Activated naive CD4-positive, alpha-beta T cell treated with anti-CD3 and anti-CD28 coated beads, Interleukin-2, amount 50 U/mL, for 16 hours (primary cell): ENCODE results near the gene PCNX1.
"Not testable (repeated sequence)": the region's sequence is repeated elsewhere in the genome, so short reads cannot be mapped to it uniquely, and the experiment has no call there.

Experiments used
- DNase-seq: peaks from one replicate; pipeline ENCODE4 v3.0.0-alpha.2; 2020

PCNX1 gene

DNA sequence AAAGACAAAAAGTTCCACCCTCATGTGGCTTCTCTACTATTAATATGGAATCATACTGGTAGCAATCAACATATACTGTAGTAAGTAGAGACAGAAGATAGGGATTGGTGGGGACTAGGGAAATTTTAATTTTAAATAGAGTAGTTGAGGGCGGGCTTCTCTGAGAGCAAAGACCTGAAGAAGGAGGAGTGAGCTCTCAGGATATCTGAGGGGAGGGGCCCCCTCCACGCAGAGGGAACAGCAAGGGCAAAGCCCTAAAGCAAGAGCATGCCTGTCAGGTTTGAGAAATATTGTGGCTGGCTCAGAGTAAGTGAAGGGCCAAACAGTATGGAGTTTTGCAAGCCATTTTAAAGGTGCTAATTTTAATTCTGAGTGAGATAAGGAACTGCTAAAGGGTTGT lies 64.3 kb downstream of the PCNX1 start:
- DNase-seq: no peak

DNA sequence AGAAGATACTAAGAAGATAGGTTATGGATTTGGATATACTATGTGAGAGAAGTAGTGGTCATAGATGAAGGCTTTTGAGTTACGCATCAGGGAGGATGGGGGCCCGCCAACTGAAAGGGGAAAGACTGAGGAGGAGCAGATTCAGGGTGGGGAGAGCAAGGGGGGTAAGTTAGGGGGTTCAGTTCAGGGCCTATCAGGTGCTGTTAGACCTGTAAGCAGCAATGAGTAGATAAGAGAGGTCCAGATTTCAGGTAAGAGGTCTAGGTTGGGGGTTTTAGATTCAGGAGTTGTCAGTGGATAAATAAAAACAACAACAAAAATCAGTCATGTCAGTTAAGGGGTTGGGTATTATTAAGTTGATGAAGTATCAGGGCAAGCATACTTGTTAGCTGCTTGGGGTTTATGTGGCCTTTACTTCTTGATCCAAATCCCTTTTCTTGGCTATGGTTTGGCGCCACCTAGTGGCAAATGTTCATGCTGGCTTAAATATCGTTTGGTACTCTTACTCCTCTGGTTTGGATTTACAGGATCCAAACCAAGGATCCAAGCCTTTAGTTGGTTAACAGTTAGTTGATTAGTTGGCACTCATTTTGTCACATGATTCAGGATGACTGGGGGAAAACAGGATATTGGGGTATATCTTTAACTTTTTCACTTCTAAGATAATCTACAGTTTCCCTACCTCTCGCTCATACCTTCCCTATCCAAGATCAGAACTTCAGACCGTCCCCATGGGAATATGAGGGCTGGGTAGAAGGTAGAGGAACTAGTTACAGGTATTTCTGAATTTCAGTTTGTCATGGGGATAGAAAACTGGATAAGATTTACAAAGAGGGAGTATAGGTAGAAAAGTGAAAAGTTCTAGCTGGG lies 65.1 kb downstream of the PCNX1 start:
- DNase-seq: peak; percentile 78

DNA sequence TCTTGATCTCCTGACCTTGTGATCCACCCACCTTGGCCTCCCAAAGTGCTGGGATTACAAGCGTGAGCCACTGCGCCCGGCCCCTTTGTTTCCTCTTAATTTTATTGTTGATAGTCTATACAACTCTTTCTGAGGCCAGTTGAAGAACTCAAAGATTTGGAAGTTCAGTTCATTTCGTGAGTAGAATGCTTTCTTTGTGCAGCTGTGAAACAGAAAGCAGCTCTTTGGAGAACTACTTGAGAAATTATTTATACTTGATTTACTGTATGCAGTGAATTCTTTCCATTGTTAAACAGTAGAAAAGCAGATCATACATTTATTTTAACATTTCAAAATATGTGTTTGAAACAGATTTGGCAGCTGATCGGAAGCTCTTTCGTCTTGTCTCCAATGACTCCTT lies 69.3 kb downstream of the PCNX1 start:
- DNase-seq: no peak

DNA sequence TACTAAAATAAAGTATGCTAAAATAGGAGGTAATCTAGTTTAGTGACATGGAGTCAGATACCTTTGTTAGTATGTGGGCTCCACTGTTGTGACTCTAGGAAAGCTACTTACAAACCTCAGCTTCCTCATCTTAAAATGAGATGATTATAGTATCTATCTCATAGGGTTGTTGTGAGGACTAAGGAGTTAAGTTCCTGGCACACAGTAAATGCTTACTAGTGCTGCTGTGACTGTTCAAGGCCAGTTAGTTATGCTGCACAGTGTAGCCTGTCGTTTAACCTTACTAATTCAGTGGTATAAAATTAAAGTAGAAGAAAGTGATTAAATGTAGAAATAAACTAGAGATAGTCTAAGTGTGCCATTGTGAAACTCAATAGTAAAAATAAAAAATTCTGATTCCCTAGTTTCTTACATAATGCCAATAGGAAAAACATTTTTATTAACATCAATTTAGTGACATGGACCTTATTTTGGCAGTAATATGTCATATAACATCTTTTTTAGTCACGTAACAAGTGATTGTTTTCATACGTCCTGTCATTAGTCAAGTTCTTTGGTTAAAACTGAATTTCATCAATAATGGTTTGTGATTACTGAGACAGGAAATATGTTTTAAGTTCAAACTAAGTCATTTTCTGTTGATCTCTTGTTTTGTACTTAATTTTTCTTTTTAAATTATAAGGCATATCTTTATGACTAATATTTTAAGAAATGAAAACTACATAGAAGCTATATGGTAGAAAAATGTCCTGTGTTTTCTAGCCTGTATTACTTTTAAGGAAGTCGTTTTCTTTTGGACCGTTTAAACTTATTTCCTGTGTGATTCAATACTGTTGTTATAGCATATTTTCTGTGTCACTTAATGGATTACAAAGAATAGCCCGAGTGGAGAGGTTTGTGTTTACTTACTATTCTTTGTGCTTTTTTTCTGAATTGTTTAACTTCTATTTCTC lies 74.0 kb downstream of the PCNX1 start:
- DNase-seq: no peak

DNA sequence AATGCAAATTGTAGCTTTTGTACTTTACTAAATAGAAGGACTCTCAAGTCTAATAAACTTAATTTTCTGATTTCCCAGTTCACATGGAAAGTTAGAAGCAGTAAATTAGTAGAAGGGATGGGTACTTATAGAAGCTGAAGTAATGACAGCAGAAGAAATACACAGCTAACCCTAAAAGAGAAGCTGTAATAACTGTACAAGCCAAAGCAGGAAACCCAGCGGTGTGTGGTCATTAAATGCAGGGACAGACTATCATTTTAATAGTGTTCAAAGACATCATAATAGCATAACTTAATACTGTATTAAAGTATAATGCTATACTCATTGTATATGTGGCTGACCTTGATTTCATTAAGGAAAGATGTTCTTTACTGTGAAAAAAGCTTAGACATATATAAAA lies 74.9 kb downstream of the PCNX1 start:
- no peak for DNase-seq

DNA sequence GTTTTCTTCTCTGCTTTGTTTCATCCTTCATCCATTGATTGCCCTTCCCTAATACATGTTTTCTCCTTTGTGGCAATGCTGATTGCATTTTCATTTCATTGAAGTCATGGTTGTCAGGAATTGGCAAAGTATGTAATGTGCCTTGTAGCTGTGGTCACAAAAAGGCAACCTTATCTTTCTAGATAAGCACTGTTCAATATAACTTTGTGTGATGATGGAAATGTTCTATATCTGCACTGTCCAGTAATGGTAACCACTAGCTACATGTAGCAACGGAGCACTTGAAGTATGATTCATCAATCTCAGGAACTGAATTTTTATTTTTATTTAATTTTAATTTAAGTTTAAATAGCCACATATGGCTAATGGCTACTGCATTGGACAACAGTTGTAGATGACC lies 79.8 kb downstream of the PCNX1 start:
- DNase-seq: no peak

DNA sequence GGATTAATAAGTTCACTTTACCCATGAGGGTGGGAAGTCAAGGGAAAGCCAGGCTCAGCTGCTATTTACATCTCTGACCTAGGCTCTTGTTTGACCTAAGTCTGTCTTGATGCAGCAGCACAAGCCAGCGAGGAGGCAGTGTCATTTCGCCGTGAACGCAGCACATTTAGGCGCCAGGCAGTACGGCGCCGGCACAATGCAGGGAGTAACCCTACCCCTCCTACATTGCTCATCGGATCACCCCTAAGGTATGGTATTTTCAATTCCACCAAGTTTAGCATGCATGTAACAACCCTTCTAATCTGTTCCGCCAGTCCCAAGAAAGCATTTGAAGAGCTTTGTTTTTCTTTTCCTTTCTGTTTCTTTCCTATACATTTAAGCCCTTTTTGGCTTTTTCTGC lies 81.2 kb downstream of the PCNX1 start:
- no peak for DNase-seq

DNA sequence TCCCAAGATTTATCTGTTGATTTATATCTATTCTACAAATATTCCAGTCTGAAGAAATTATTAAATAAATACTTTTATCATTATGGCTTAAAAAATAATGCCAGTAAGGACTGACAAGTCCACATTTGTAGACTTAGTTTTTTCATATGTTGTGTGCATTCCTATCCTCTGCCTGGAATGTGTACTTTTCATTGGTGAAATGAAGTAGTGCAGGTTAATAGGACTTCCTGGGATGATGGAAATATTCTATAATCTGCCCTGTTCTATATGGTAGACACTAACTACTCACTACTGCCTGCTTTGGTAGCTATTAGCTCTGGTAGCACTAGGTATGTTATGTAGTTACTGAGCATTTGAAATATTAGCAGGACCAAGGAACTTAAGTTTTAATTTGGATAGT lies 86.7 kb downstream of the PCNX1 start:
- DNase-seq: no peak

DNA sequence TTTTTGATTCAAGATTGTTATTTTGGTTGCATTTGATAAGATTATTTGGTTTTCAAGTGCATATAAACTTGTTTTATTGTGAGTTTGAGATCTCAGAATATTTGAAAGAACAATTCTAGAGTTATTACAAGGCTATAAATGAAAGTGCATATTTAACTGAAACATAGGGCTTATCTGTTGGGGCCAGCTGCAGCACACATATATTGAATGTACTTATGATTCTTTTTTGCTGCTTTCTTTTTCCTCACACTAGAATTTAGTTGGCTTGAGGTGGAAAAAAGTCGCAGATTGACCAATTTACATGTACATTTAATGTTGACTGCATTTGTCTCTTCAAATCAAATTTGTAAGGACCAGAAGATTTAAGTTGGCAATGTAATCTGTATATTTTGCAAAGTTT lies 88.0 kb downstream of the PCNX1 start:
- DNase-seq: no peak

DNA sequence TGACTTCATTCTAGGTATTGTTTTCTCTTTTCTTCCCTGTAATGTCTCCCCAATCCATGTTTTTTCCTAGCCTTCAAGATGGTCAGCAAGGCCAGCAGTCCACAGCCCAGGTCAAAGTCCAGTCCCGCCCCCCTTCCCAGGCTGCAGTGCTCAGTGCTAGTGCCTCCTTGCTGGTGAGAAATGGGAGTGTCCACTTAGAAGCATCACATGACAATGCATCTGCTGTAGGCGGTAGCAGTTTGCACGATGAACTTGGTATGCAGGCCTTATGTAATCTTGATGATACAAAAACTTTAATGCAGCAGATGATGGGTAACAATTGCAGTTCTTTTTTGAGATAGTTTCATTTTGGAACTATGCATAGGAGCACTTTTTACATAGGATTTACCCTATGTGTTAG lies 88.4 kb downstream of the PCNX1 start:
- no peak for DNase-seq

DNA sequence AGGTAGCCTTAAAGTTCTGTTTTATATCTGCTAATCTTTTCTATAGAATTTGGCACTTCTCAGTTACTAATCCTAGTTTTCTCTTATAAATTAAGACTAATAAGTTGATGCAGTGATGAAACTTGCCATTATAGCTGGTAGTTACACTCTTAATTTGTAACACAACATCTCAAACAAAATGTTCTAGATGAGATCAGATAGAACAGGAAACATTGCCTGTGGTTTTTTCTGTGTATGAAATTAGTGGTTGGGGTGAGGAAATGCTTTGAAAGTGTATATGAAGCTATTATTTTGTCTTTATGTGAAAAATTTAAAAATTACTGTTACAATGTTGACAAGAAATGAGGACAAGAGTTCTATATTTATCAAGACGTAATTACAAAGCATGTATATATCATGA lies 91.9 kb downstream of the PCNX1 start:
- DNase-seq: no peak

DNA sequence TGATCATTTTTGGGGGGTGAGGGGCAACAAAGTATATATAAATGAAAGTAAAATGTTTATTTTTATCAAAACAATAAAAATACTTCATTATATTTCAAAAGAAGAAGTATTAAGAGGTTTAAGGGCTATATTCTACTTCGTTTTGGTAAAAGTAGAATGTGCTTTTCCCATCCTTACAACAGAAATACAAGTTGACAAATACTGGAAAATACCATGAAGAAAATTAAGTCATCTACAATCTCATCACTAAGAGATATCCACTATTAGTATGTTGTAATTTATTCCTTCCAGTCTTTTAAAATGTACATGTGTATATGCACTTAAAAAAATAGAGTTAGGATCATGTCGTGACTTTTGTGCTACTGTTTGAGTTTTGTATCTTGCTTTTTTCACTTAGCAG lies 92.8 kb downstream of the PCNX1 start:
- DNase-seq: no peak

DNA sequence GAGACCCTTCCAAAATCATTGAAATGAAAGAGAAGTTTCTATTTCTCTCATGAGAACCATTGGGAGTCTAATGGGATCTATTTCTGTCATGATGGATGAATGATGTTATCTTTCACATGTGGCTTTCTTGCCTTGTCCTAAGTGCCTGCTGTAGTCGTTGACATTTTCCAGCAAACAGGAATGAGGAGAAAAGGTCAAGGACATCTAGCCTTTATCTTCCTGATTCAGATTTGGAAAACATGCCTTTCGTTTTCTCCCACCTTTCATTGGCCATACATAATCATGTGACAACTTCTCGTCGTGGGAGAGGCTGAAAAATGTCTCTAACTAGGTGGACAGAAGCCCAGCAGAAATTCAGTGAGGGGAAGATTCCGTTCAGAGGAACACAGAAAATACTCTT lies 94.5 kb downstream of the PCNX1 start:
- no peak for DNase-seq

DNA sequence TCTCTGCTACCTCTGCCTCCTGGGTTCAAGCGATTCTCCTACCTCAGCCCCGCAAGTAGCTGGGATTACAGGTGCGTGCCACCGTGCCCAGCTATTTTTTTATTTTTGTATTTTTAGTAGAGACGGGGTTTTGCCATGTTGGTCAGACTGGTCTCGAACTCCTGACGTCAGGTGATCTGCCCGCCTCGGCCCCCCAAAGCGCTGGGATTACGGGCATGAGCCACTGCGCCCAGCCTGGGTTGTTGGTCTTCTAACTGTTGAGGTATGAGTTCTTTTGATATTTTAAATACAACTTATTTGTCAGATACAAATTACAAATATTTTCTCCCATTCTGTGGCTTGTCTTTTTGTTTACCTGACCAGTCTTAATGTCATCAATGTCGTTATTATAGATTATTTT lies 95.9 kb downstream of the PCNX1 start:
- DNase-seq: no peak

DNA sequence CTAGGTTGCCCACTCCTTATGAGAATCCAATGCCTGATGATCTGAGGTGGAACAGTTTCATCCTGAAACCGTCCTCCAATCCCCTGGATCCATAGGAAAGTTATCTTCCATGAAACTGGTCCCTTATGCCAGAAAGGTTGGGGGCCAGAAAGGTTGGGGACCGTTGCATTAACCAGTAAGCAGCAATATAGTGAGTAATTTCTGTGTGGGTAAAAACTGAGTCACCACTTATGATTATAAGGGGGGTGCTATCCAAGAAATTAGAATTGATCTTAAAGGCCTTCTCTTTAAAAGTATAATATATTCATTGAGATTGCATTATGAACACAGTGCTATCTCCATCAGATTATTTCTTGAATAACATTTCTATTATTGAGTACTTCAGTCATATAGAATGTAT lies 97.2 kb downstream of the PCNX1 start:
- no peak for DNase-seq

DNA sequence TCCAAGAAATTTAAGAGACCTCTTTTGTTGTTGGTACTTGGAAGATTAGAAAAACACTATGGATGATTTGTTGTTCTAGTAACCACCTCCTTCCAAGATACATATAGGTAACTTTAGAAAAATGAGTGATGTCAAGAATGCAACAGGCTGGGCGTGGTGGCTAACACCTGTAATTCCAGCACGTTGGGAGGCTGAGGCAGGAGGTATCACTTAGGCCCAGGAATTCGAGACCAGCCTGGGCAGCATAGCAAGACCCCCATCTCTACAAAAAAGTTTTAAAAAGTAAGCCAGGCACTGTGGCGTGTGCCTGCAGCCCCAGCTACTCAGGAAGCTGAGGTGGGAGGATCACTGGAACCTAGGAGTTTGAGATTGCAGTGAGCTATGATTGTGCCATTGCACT lies 97.8 kb downstream of the PCNX1 start:
- no peak for DNase-seq

DNA sequence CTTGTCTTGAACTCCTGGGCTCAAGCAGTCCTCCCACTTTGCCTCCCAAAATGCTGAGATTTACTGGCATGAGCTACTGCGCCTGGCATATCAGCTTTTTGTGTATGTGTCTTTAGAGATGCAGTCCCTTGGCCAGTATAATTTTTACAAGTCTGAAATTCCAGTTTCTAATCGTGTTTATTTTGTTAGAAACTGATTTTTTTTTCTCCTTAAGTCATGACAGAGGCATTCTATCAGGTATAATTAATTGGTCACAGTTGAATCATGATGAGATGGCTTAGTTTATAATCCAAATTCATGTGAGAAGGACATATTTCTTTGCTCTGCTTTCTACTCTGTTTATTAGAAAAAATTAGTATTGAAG lies 98.9 kb downstream of the PCNX1 start:
- DNase-seq: no peak

DNA sequence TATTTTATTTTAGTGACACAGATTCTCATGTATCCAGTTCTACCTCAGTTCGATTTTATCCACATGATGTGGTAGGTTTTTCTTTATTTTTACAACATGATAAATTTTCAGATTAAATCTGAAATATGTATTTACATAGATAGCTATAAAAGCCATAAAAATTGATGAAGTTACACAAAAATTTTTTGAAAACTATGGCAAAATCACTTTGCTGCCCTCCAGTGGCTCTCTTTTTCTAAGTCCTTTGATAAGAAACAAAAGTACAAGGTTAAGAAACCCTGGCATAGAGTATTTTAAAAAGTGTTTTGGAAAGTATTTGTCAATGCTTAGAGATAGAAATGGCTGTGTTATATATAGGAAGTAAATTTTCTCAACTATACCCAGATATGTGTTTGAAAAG lies 104.2 kb downstream of the PCNX1 start:
- DNase-seq: no peak

DNA sequence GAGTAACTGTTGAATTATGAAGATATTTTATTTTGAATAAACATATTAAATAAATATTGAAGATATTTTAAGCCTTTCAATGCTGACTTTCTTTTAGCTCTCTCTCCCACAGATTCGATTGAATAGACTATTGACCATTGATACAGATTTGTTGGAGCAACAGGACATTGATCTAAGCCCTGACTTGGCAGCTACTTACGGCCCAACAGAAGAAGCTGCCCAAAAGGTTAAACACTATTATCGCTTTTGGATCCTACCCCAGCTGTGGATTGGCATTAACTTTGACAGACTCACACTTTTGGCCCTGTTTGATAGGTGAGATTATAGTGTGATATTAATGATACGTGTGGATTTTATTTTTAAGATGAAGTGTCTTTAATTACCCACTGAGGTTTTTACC lies 105.6 kb downstream of the PCNX1 start:
- DNase-seq: no peak

DNA sequence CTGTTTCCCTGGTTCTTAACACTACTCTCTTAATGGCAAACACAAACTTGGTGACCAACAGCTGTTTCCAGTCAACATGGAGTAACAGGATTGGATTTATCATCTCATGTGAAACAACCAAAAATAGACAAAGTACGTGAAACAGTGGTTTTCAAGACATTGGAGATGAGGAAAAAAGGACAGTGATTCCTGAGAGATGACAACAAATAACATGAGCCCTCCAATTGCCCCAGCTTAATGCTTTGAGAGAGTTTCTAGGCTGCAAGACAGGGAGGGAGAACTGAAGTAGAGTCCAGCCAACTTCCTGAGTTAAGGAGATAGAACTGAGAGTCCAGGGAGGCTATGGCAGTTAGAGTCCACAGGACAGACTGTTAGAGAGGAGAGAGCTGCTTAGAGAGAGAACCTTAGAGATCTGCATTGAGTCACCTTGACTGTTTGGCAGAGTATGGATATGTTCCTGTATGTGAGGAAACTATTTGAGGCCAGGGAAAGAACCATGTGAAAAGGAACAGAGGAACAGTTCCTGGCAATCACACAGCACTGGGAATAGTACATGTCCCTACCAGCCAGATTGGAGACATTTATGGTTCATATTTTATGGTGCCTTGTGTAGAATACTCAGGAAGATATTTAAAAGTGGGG lies 106.4 kb downstream of the PCNX1 start:
- DNase-seq: no peak

DNA sequence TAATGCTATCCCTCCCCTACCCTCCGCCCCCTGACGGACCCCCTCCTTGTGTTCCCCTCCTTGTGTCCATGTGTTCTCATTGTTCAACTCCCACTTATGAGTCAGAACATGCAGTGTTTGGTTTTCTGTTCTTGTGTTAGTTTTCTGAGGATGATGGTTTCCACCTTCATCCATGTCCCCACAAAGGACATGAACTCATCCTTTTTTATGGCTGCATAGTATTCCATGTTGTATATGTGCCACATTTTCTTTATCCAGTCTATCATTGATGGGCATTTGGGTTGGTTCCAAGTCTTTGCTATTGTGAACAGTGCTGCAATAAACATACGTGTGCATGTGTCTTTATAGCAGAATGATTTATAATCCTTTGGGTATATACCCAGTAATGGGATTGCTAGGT lies 112.7 kb downstream of the PCNX1 start:
- not testable (repeated sequence) for DNase-seq

DNA sequence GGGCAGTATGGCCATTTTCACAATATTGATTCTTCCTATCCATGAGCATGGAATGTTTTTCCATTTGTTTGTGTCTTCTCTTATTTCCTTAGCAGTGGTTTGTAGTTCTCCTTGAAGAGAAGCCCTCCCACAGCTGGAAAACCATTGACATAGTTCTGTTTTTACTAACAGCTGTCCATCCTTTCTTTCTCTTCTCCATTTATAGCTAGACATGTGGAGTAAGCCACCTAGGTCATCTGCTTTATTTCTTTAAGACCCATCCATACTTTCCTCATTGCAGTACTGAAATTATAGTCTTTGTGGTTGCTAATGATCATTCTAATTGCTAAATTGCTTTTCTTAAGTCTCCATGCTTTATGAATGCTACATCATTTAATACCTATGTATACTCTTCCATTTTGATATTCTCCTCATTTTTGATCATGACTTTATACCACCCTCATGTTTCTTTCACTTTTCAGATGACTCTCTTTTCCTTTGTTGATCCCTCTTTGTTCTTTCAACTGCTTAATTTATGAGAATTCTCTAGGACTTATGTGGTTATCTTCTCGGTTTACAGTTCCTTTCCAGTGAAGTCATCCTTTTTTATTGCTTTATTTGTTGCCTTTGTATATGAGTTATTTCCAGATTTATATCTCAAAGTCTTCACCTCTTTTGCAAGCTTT lies 114.2 kb downstream of the PCNX1 start:
- no peak for DNase-seq
